ENCODE data around the gene PYGM.

PYGM gene

GRCh38 chr11:64767344-64768299, 7.8 kb upstream of the PYGM start:
- peak; percentile 65 for DNase-seq (ENCODE audit: low read depth)

- no peak for DNase-seq (ENCODE audit: low read depth)
Measured at GRCh38 chr11:64766881-64767280, 7.1 kb upstream of the PYGM start.

- no peak for DNase-seq (ENCODE audit: low read depth)
Measured at GRCh38 chr11:64765851-64766665, 6.3 kb upstream of the PYGM start.

GRCh38 chr11:64765291-64765850, 5.6 kb upstream of the PYGM start:
- DNase-seq (ENCODE audit: low read depth) = no peak

- DNase-seq (ENCODE audit: low read depth) = no peak
Measured at GRCh38 chr11:64764753-64765152, 5.0 kb upstream of the PYGM start.

- DNase-seq (ENCODE audit: low read depth) = no peak
Measured at GRCh38 chr11:64764040-64764611, 4.4 kb upstream of the PYGM start.

GRCh38 chr11:64763526-64764039, 3.8 kb upstream of the PYGM start:
- DNase-seq (ENCODE audit: low read depth) = peak; percentile 23

GRCh38 chr11:64762674-64763525, 3.1 kb upstream of the PYGM start:
- DNase-seq (ENCODE audit: low read depth) = peak; percentile 82

GRCh38 chr11:64762277-64762673, 2.5 kb upstream of the PYGM start:
- no peak for DNase-seq (ENCODE audit: low read depth)

- no peak for DNase-seq (ENCODE audit: low read depth)
Measured at GRCh38 chr11:64760759-64761420, 1.1 kb upstream of the PYGM start.

GRCh38 chr11:64759131-64759721, 548 bp downstream of the PYGM start:
- DNase-seq (ENCODE audit: low read depth) = no peak

- no peak for DNase-seq (ENCODE audit: low read depth)
Measured at GRCh38 chr11:64758330-64759079, 1.3 kb downstream of the PYGM start.

GRCh38 chr11:64757549-64758329, 2.0 kb downstream of the PYGM start:
- no peak for DNase-seq (ENCODE audit: low read depth)

- DNase-seq (ENCODE audit: low read depth) = no peak
Measured at GRCh38 chr11:64755681-64756361, 4.0 kb downstream of the PYGM start.

- no peak for DNase-seq (ENCODE audit: low read depth)
Measured at GRCh38 chr11:64754919-64755662, 4.7 kb downstream of the PYGM start.

GRCh38 chr11:64754124-64754918, 5.5 kb downstream of the PYGM start:
- no peak for DNase-seq (ENCODE audit: low read depth)
